BLaER1 treated with 17β-estradiol and CSF1 and Interleukin-3, amounts not matched to agents 10 nM and 100 nM (cell line): ENCODE measurements around the gene ZSWIM7.
A peak's percentile ranks its signal among the peaks of the same experiment; 100 is the strongest.

ENCODE experiments used
- H3K27ac ChIP-seq, 11 experiments: shearing (Covaris generic); formaldehyde crosslinking; 2 replicates each; pipeline ENCODE4 v1.8.1; 2022
- H3K27me3 ChIP-seq, 11 experiments: shearing (Covaris generic); formaldehyde crosslinking; 2 replicates each; pipeline ENCODE4 v1.8.1; 2022
- H3K36me3 ChIP-seq, 11 experiments: shearing (Covaris generic); formaldehyde crosslinking; 2 replicates each; pipeline ENCODE4 v1.8.1; 2022
- H3K4me1 ChIP-seq, 10 experiments: shearing (Covaris generic); formaldehyde crosslinking; 2 replicates each; pipeline ENCODE4 v1.8.1; 2022
- H3K4me2 ChIP-seq, 11 experiments: shearing (Covaris generic); formaldehyde crosslinking; 2 replicates each; pipeline ENCODE4 v1.8.1; 2022
- H3K4me3 ChIP-seq, 10 experiments: shearing (Covaris generic); formaldehyde crosslinking; 2 replicates each; pipeline ENCODE4 v1.8.1; 2022
- H3K9ac ChIP-seq, 11 experiments: shearing (Covaris generic); formaldehyde crosslinking; 2 replicates each; pipeline ENCODE4 v1.8.1; 2022
- H3K9me3 ChIP-seq, 11 experiments: shearing (Covaris generic); formaldehyde crosslinking; replicated peaks in 1 of 11; 2 replicates each; pipeline ENCODE4 v1.8.1; 2022
- H4K20me1 ChIP-seq, 11 experiments: shearing (Covaris generic); formaldehyde crosslinking; 2 replicates each; pipeline ENCODE4 v1.8.1; 2022
- Cebpa-rat ChIP-seq, 11 experiments: shearing (Covaris generic); IDR thresholded peaks; 2 replicates each; pipeline ENCODE4 v1.8.1; 2022

Gene ZSWIM7

DNA sequence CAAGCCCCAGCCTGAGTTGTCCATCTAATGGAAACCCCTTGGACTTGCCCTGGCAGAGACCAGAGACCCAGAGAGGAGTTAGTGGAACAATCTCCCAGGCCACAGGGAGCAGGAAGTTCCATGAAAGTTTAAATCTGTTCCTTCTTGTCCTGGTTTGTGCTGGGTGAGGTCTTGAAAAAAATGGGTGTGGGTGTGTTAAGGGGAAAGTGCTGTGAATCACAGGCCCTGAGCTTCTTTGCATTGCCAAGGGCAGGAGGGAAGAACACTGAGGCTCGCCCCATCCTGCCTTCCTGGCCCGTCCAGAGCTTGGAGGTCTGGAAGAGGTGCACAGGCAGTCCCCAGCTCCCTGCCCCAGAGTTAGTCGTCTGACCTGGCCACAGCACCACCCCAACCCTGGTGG, 52.2 kb downstream of the ZSWIM7 start:
- H3K4me3 ChIP-seq: peak overlapping the region in 5 of 10 experiments; percentile 63 to 76 (median 69); a peak in 9 of 20 replicates
- H3K9ac ChIP-seq: peak overlapping the region in 5 of 11 experiments; percentile 58 to 83 (median 78); a peak in 8 of 22 replicates
- peaks cover 20 to 67% (median 46%) of the 10 kb centered on the region in 10 experiments for H3K4me1 ChIP-seq
- peaks cover 0 to 18% (median 0%) of the 10 kb centered on the region in 11 experiments; a peak in 4 of 22 replicates for H3K36me3 ChIP-seq
- TF ChIP-seq Cebpa-rat (IDR thresholded peaks at IDR 0.05): no peak
- H4K20me1 ChIP-seq: peaks cover 0 to 34% (median 0%) of the 10 kb centered on the region in 11 experiments; a peak in 6 of 22 replicates
- H3K4me2 ChIP-seq: peak overlapping the region in 8 of 11 experiments; percentile 95 to 99 (median 97); a peak in 13 of 22 replicates
- H3K9me3 ChIP-seq: peaks cover 0 to under 1% (median 0%) of the 10 kb centered on the region in 11 experiments; a peak in 2 of 22 replicates
- peaks cover 0 to 53% (median 49%) of the 10 kb centered on the region in 11 experiments; a peak in 20 of 22 replicates for H3K27me3 ChIP-seq
- peak overlapping the region in 1 of 11 experiments; percentile 14; a peak in 4 of 22 replicates for H3K27ac ChIP-seq

DNA sequence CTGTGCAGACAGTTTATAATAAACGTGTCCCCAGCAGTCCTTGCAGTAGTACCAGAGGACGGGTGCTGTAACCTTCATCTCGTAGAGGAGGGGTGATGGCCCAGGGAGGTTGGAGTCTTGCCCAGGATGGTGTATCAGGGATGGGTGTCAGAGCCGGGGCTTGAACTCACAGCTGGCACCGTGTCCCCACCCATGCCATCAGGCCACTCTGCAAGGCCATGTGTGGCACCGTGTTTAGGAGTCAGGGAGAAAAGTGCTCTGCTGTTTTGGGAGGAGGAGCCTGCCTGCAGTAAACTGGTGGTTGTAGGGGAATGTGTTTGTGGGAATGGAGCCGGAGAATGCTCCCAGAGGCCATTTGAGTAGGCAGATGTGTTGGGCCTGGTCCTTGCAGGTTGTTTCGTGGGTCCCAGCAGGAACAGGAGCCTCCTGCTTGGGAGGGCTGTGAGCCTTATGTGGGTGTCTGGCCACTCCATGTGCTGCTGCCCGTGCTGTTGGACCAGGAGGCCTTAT, 52.8 kb downstream of the ZSWIM7 start:
- H3K27me3 ChIP-seq: peaks cover 0 to 53% (median 49%) of the 10 kb centered on the region in 11 experiments; a peak in 20 of 22 replicates
- H4K20me1 ChIP-seq: peaks cover 0 to 30% (median 0%) of the 10 kb centered on the region in 11 experiments; a peak in 6 of 22 replicates
- peak overlapping the region in 5 of 11 experiments; percentile 64 to 83 (median 79); a peak in 7 of 22 replicates for H3K9ac ChIP-seq
- H3K27ac ChIP-seq: no peak overlapping the region; a peak in 2 of 22 replicates
- H3K4me3 ChIP-seq: peak overlapping the region in 8 of 10 experiments; percentile 63 to 76 (median 68); a peak in 12 of 20 replicates
- H3K4me2 ChIP-seq: peak overlapping the region; percentile 95 to 99 (median 97); a peak in 20 of 22 replicates
- H3K36me3 ChIP-seq: peaks cover 0 to 18% (median 0%) of the 10 kb centered on the region in 11 experiments; a peak in 4 of 22 replicates
- H3K4me1 ChIP-seq: peaks cover 21 to 73% (median 52%) of the 10 kb centered on the region in 10 experiments
- H3K9me3 ChIP-seq: peaks cover 0 to 6% (median 0%) of the 10 kb centered on the region in 11 experiments; a peak in 9 of 22 replicates
- TF ChIP-seq Cebpa-rat (IDR thresholded peaks at IDR 0.05): no peak

DNA sequence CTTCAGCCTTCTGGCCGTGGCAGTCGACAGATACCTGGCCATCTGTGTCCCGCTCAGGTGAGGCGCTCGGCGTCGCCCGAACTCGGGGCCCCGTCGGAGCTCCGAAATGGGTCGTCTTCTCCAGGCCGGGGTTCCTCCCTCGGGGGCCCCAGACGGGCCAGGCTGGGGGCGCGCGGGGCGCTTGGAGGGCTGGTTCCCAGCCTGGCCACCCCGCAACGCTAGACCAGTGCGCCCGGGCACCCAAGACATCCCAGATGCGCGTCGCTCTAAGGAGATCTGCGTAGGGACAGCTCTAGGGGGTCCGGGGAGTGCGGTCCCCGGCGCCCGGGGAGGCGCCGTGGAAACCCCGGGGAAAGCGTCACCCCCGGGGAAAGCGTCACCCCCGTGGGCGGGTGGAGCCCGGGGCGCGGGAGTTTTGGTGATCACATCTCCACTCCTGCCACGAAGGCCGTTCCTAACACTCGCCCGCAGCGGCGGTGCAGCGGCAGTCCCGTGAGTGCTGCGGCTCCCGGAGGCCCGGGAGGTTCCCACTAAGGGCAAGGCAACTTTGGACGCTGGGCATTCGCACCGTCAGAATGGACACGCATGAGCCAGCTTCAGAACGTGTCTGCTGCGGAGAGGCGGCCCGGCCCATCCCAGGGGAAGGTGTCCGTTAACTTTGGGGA, 53.8 kb downstream of the ZSWIM7 start:
- Histone ChIP-seq H3K4me3 (peak overlapping the region; percentile 62 to 76 (median 68)), H3K4me1 (peaks cover 21 to 79% (median 56%) of the 10 kb centered on the region in 10 experiments), H3K9me3 (peaks cover 0 to 16% (median 3%) of the 10 kb centered on the region in 11 experiments; a peak in 10 of 22 replicates), H3K27ac (peak overlapping the region; percentile 23 to 84 (median 76); a peak in 21 of 22 replicates), H3K27me3 (peaks cover 0 to 53% (median 49%) of the 10 kb centered on the region in 11 experiments; a peak in 20 of 22 replicates), H3K4me2 (peak overlapping the region; percentile 95 to 99 (median 97)), H3K9ac (peak overlapping the region; percentile 64 to 83 (median 78)), H4K20me1 (peaks cover 0 to 20% (median 0%) of the 10 kb centered on the region in 11 experiments; a peak in 5 of 22 replicates), H3K36me3 (peaks cover 0 to 8% (median 0%) of the 10 kb centered on the region in 11 experiments; a peak in 4 of 22 replicates)
- no peak for TF ChIP-seq Cebpa-rat (IDR thresholded peaks at IDR 0.05)

DNA sequence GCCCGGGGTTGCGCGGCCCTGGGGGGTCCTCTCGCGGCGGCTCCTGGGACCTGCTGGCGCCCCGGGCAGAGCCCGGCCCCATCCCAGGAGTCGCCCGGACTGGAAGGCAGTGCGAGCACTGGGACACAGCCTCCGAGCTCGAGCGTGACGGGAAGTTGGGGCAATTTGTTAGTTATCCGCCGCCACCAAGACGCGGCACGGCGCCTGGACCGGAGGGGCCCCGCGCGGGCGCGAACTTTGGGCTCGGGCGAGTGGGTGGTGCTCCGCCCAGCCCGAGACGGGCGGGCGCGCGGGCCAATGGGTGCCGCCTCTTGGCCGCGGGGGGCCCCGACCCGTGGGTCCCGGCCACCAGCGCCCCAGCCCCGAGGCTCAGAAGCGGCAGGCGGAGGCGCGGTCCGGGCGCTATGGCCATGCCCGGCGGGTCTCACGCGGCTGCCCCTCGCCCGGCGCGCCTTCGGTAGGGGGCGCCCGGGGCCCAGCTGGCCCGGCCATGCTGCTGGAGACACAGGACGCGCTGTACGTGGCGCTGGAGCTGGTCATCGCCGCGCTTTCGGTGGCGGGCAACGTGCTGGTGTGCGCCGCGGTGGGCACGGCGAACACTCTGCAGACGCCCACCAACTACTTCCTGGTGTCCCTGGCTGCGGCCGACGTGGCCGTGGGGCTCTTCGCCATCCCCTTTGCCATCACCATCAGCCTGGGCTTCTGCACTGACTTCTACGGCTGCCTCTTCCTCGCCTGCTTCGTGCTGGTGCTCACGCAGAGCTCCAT, 54.6 kb downstream of the ZSWIM7 start, which contains the start of gene ADORA2B:
Gene ADORA2B (plus strand): TSS at position 372 of the 768 bp plus-strand sequence. CDS start 119 bp downstream, at position 491.
- Histone ChIP-seq H3K4me1 (peaks cover 21 to 73% (median 56%) of the 10 kb centered on the region in 10 experiments), H3K9me3 (peaks cover 0 to 23% (median 3%) of the 10 kb centered on the region in 11 experiments; a peak in 10 of 22 replicates), H3K4me3 (peak within 1 kb of the TSS; percentile 62 to 76 (median 68)), H4K20me1 (peaks cover 0 to 15% (median 0%) of the 10 kb centered on the region in 11 experiments; a peak in 3 of 22 replicates), H3K27me3 (peaks cover 0 to 53% (median 49%) of the 10 kb centered on the region in 11 experiments; a peak in 20 of 22 replicates), H3K9ac (peak within 1 kb of the TSS; percentile 64 to 83 (median 78)), H3K27ac (peak within 1 kb of the TSS; percentile 23 to 84 (median 76); a peak in 21 of 22 replicates), H3K36me3 (peaks cover 0 to 4% (median 0%) of the 10 kb centered on the region in 11 experiments; a peak in 2 of 22 replicates), H3K4me2 (peak within 1 kb of the TSS; percentile 95 to 99 (median 97))
- TF ChIP-seq Cebpa-rat (IDR thresholded peaks at IDR 0.05): no peak

DNA sequence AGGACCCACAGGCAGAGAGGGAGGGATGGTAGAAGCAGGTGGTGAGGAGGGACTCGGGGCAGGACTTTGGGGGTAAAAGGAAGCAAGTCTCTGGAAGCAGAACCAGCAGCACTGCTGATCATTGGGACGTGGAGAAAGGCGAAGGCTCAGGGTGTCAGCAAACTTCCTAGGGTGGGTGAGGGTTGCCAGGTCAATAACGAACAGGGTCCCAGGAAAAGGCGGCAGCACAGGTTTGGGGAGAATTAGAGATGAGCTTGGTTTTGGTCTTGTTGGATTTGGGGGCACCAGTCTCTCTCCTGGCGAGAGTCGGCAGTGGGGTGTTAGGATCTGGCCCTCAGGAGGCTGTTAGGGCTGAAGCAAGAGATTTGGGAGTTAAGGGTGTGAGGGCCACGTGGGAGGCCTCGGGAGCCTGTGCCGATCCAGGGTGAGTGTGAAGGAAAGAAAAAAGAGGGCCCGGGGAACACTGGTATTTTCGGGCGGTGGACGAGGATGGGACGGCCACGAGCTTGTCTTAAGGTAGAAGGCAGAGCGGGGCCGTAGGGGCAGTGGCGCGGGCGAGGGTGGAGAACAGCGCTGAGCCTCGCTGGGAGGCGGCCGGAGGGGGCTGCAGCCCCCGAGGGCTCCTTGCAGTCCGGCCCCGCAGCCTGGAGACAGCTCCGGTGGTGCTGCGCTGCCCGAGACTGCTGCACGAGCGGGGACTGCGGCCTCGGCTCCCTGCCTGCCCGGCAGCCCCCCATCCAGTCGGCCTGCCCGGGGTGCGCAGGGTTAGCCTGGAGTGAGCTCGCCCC, 55.3 kb downstream of the ZSWIM7 start:
- Histone ChIP-seq H3K36me3 (peaks cover 0 to 4% (median 0%) of the 10 kb centered on the region in 11 experiments; a peak in 1 of 22 replicates), H3K9me3 (peaks cover 0 to 31% (median 3%) of the 10 kb centered on the region in 11 experiments; a peak in 10 of 22 replicates), H3K4me2 (peak overlapping the region; percentile 95 to 99 (median 97)), H3K4me3 (peak overlapping the region; percentile 62 to 76 (median 68)), H3K27me3 (peaks cover 0 to 53% (median 49%) of the 10 kb centered on the region in 11 experiments; a peak in 20 of 22 replicates), H3K9ac (peak overlapping the region; percentile 64 to 83 (median 78); a peak in 21 of 22 replicates), H3K27ac (peak overlapping the region in 10 of 11 experiments; percentile 58 to 84 (median 76); a peak in 21 of 22 replicates), H3K4me1 (peaks cover 21 to 70% (median 55%) of the 10 kb centered on the region in 10 experiments), H4K20me1 (peaks cover 0 to 15% (median 0%) of the 10 kb centered on the region in 11 experiments; a peak in 2 of 22 replicates)
- TF ChIP-seq Cebpa-rat (IDR thresholded peaks at IDR 0.05): no peak

DNA sequence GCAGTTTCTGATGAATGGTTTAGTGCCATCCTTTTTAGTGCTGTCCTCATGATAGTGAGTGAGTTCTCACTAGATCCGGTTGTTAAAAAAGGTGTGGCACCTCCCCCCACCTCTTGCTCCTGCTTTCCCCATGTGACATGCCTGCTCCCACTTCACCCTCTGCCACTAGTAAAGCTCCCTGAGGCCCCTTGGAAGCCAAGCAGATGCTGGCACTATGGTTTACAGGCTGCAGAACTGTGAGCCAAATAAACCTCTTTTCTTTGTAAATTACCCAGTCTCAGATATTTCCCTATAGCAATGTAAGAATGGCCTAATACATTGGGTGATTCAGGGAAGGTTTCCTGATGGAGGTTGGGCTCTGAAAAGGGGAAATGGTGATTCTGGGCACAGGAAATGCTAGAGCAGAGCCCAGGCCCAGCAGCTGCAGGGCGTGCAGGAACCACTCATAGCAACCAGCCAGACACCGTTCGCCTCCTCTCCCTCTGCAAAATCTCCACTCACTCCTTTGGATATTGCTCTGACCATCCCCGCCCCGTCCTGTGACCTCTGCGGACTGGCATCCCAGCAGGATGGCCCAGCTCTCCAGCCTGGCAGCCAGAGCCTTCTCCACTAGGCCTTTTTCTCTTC, 57.2 kb downstream of the ZSWIM7 start:
- Histone ChIP-seq H3K27me3 (peaks cover 0 to 48% (median 43%) of the 10 kb centered on the region in 11 experiments; a peak in 20 of 22 replicates), H3K9ac (peak overlapping the region in 8 of 11 experiments; percentile 7 to 64 (median 54); a peak in 13 of 22 replicates), H3K4me1 (peaks cover 21 to 57% (median 50%) of the 10 kb centered on the region in 10 experiments), H3K4me3 (peak overlapping the region in 3 of 10 experiments; percentile 7 to 33 (median 18); a peak in 3 of 20 replicates), H3K4me2 (peak overlapping the region; percentile 15 to 98 (median 80); a peak in 21 of 22 replicates), H3K27ac (peak overlapping the region in 9 of 11 experiments; percentile 46 to 83 (median 73); a peak in 18 of 22 replicates), H3K9me3 (peaks cover 0 to 39% (median 3%) of the 10 kb centered on the region in 11 experiments; a peak in 10 of 22 replicates), H4K20me1 (peaks cover 0 to 8% (median 0%) of the 10 kb centered on the region in 11 experiments; a peak in 2 of 22 replicates), H3K36me3 (peaks cover 0 to 4% (median 0%) of the 10 kb centered on the region in 11 experiments; a peak in 1 of 22 replicates)
- TF ChIP-seq Cebpa-rat (IDR thresholded peaks at IDR 0.05): 0 out of 22 replicates have a peak, but pooled peaks of 1 of the 11 experiments have one; percentile 36
